Medulla oblongata (tissue), 1 donor: Measurements from ENCODE around the gene ANKRD17.
"Not testable (repeated sequence)": the region's sequence is repeated elsewhere in the genome, so short reads cannot be mapped to it uniquely, and the experiment has no call there.

Experiments
- DNase-seq: peaks from one replicate; pipeline ENCODE4 v3.0.0-alpha.2; 2015; ENCODE audit errors: extremely low spot score

ANKRD17 gene

GRCh38 chr4:73258686-73259570, at the start of gene ANKRD17:
Gene ANKRD17 (minus strand): TSS chr4:73258798. CDS start chr4:73258668, 130 bp downstream.
- DNase-seq, result peak; percentile 93

- DNase-seq, result peak; percentile 82
Measured at GRCh38 chr4:73308286-73308685, 49.7 kb upstream of the ANKRD17 start.

- DNase-seq, result no peak
Measured at GRCh38 chr4:73303711-73304110, 45.1 kb upstream of the ANKRD17 start.

- DNase-seq, result no peak
Measured at GRCh38 chr4:73299548-73300280, 41.1 kb upstream of the ANKRD17 start.

- not testable (repeated sequence) for DNase-seq
Measured at GRCh38 chr4:73292661-73293060, 34.1 kb upstream of the ANKRD17 start.

GRCh38 chr4:73281982-73282381, 23.4 kb upstream of the ANKRD17 start:
- no peak for DNase-seq

GRCh38 chr4:73281396-73281795, 22.8 kb upstream of the ANKRD17 start:
- DNase-seq, result peak; percentile 49

GRCh38 chr4:73277201-73277600, 18.6 kb upstream of the ANKRD17 start:
- no peak for DNase-seq

- DNase-seq, result no peak
Measured at GRCh38 chr4:73275318-73275654, 16.7 kb upstream of the ANKRD17 start.

- no peak for DNase-seq
Measured at GRCh38 chr4:73272816-73273215, 14.2 kb upstream of the ANKRD17 start.

- DNase-seq, result no peak
Measured at GRCh38 chr4:73267050-73267449, 8.5 kb upstream of the ANKRD17 start.

- no peak for DNase-seq
Measured at GRCh38 chr4:73259571-73260090, 1.0 kb upstream of the ANKRD17 start.

GRCh38 chr4:73258436-73258685, 237 bp downstream of the ANKRD17 start:
- no peak for DNase-seq

- peak; percentile 55 for DNase-seq
Measured at GRCh38 chr4:73257651-73258435, 755 bp downstream of the ANKRD17 start.

GRCh38 chr4:73257234-73257633, 1.4 kb downstream of the ANKRD17 start:
- DNase-seq, result peak; percentile 93

- DNase-seq, result not testable (repeated sequence)
Measured at GRCh38 chr4:73255847-73256246, 2.8 kb downstream of the ANKRD17 start.

- no peak for DNase-seq
Measured at GRCh38 chr4:73252001-73252400, 6.6 kb downstream of the ANKRD17 start.

GRCh38 chr4:73251384-73251783, 7.2 kb downstream of the ANKRD17 start:
- no peak for DNase-seq

- no peak for DNase-seq
Measured at GRCh38 chr4:73250642-73251041, 8.0 kb downstream of the ANKRD17 start.

GRCh38 chr4:73248821-73249220, 9.8 kb downstream of the ANKRD17 start:
- DNase-seq, result no peak

- DNase-seq, result no peak
Measured at GRCh38 chr4:73248416-73248815, 10.2 kb downstream of the ANKRD17 start.

- no peak for DNase-seq
Measured at GRCh38 chr4:73247100-73247499, 11.5 kb downstream of the ANKRD17 start.
